IMR-90 (cell line): Measurements from ENCODE around the gene SIGLEC11.

Source experiments
- CEBPB ChIP-seq: IDR thresholded peaks from 2 replicates; pipeline ENCODE4 v1.6.1; 2012; ENCODE audit warnings: low read depth, low read length, improper control_type of control experiment
- FOS ChIP-seq: fragments of 150-350 bp; IDR thresholded peaks from 2 replicates; pipeline ENCODE4 v1.6.1; 2016; ENCODE audit warnings: low read depth, low read length
- MAZ ChIP-seq: IDR thresholded peaks from 2 replicates; pipeline ENCODE4 v1.6.1; 2012; ENCODE audit warnings: low read depth, mild to moderate bottlenecking, low read length, improper control_type of control experiment, moderate library complexity, borderline replicate concordance
- MXI1 ChIP-seq: IDR thresholded peaks from 2 replicates; pipeline ENCODE4 v1.6.1; 2012; ENCODE audit warnings: low read depth, mild to moderate bottlenecking, low read length, moderate library complexity, borderline replicate concordance
- POLR2A ChIP-seq: IDR thresholded peaks from 2 replicates; pipeline ENCODE4 v1.6.1; 2012; ENCODE audit warnings: mild to moderate bottlenecking, low read depth, low read length
- RAD21 ChIP-seq: IDR thresholded peaks from 2 replicates; pipeline ENCODE4 v1.6.1; 2012; ENCODE audit warnings: low read length, improper control_type of control experiment
- RFX5 ChIP-seq: IDR thresholded peaks from 2 replicates; pipeline ENCODE4 v1.8.0; 2012; ENCODE audit warnings: low read depth, mild to moderate bottlenecking, low read length, moderate library complexity
- SMC3 ChIP-seq: fragments of 150-350 bp; IDR thresholded peaks from 2 replicates; pipeline ENCODE4 v1.6.1; 2016; ENCODE audit warnings: low read depth, mild to moderate bottlenecking, antibody characterized with exemption, low read length, moderate library complexity
- TF ChIP-seq, protein P1 (sequence below): conservative IDR thresholded peaks from 2 replicates; pipeline ENCODE4 v1.5.1; 2012; ENCODE audit warnings: mild to moderate bottlenecking, low read depth, low read length, improper control_type of control experiment
- TF ChIP-seq, protein P2 (sequence below): fragments of 150-350 bp; IDR thresholded peaks from 2 replicates; pipeline ENCODE4 v1.6.1; 2016; ENCODE audit warnings: low read depth, mild to moderate bottlenecking, low read length, moderate library complexity, borderline replicate concordance
- TF ChIP-seq, protein P3 (sequence below): fragments of 150-350 bp; IDR thresholded peaks from 2 replicates; pipeline ENCODE4 v1.6.1; 2017; ENCODE audit warnings: mild to moderate bottlenecking, antibody characterized with exemption, low read length, low read depth

DNA sequence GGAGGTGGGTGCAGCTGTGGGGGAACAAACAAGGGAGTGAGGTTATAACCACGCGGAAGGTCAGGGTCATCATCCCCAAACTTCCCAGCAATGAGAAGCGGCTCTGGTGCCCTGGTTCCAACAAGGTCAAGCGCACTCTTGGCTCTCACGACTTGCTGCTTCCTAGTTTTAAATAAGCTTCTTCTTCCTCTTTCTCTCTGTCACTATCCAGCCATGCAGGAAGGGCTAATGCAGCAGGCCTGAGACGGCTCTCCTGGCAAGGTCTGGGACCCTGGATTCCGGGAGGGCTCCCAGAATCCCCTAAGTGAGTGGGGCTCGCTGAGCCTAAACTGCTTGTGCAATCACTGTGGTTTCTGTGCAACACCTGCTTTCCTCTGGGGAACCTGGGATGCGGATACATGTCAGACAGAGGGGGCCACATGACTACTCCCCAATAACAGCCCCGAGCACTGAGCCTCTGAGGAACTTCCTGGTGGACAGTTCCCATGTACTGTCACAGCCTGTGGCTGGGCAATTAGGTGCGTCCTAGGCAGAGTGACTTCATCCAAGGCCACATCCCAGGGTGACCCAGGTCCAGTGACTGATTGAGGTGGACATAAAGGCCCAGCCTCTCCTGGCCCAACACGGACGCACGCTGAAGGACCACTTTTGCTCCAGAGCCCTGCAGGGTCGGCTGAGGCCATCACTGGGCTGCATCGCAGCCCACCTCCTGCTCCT is 40.0 kb upstream of the SIGLEC11 start:
- TF ChIP-seq, protein P1, sequence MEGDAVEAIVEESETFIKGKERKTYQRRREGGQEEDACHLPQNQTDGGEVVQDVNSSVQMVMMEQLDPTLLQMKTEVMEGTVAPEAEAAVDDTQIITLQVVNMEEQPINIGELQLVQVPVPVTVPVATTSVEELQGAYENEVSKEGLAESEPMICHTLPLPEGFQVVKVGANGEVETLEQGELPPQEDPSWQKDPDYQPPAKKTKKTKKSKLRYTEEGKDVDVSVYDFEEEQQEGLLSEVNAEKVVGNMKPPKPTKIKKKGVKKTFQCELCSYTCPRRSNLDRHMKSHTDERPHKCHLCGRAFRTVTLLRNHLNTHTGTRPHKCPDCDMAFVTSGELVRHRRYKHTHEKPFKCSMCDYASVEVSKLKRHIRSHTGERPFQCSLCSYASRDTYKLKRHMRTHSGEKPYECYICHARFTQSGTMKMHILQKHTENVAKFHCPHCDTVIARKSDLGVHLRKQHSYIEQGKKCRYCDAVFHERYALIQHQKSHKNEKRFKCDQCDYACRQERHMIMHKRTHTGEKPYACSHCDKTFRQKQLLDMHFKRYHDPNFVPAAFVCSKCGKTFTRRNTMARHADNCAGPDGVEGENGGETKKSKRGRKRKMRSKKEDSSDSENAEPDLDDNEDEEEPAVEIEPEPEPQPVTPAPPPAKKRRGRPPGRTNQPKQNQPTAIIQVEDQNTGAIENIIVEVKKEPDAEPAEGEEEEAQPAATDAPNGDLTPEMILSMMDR, result no peak
- TF ChIP-seq MAZ, result no peak
- TF ChIP-seq FOS, result no peak
- TF ChIP-seq POLR2A, result no peak
- TF ChIP-seq RFX5, result no peak
- no peak for TF ChIP-seq RAD21
- TF ChIP-seq CEBPB, result no peak
- no peak for TF ChIP-seq SMC3
- TF ChIP-seq, protein P2, sequence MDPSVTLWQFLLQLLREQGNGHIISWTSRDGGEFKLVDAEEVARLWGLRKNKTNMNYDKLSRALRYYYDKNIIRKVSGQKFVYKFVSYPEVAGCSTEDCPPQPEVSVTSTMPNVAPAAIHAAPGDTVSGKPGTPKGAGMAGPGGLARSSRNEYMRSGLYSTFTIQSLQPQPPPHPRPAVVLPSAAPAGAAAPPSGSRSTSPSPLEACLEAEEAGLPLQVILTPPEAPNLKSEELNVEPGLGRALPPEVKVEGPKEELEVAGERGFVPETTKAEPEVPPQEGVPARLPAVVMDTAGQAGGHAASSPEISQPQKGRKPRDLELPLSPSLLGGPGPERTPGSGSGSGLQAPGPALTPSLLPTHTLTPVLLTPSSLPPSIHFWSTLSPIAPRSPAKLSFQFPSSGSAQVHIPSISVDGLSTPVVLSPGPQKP, result no peak
- no peak for TF ChIP-seq MXI1
- TF ChIP-seq, protein P3, sequence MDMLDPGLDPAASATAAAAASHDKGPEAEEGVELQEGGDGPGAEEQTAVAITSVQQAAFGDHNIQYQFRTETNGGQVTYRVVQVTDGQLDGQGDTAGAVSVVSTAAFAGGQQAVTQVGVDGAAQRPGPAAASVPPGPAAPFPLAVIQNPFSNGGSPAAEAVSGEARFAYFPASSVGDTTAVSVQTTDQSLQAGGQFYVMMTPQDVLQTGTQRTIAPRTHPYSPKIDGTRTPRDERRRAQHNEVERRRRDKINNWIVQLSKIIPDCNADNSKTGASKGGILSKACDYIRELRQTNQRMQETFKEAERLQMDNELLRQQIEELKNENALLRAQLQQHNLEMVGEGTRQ, result no peak
